Natural killer cell (primary cell): Measurements from ENCODE around the gene RHOBTB3. TPM values are rescaled to one million over a fixed set of nuclear protein-coding genes. Genes with fewer than 3 reads are reported as not detected.

Experiments used
- ATAC-seq, 3 donors: fragments of 150-1000 bp in 2 of 3; fragments of 200-7000 bp in 1 of 3; cut with Tn5 transposase; 1 replicate in 1 of 3; 2 replicates in 2 of 3; pipeline ENCODE4 v1.10.0; 2021; ENCODE audit warnings: mild to moderate bottlenecking in 2 of 3, moderate library complexity in 2 of 3
- DNase-seq, 2 donors: peaks; one replicate each; pipeline versions ENCODE4 v3.0.0 to v3.0.0-alpha.2; 2013 to 2021; ENCODE audit warnings: mixed read lengths in 1 of 2
- H3K27ac ChIP-seq: one replicate; pipeline ENCODE4 v1.5.1; 2013; ENCODE audit warnings: mild to moderate bottlenecking, low read length
- H3K27me3 ChIP-seq: one replicate; pipeline ENCODE4 v1.6.1; 2013; ENCODE audit warnings: low read length; ENCODE audit not compliant: control insufficient read depth, insufficient read depth
- H3K36me3 ChIP-seq: one replicate; pipeline ENCODE4 v1.6.1; 2013; ENCODE audit warnings: low read length; ENCODE audit not compliant: control insufficient read depth, insufficient read depth
- H3K4me1 ChIP-seq: one replicate; pipeline ENCODE4 v1.6.1; 2013; ENCODE audit warnings: low read length; ENCODE audit not compliant: control insufficient read depth, insufficient read depth
- H3K4me3 ChIP-seq: one replicate; pipeline ENCODE4 v1.5.1; 2013; ENCODE audit warnings: low read length
- H3K9me3 ChIP-seq: one replicate; pipeline ENCODE4 v1.6.1; 2013; ENCODE audit warnings: low read length; ENCODE audit not compliant: control insufficient read depth, insufficient read depth
- H3K27ac Mint-ChIP-seq, 2 donors: one replicate each; pipeline ENCODE4 v1.8.0; 2022; ENCODE audit warnings: mild to moderate bottlenecking in 2 of 2, mixed read lengths in 2 of 2, moderate library complexity in 1 of 2
- H3K27me3 Mint-ChIP-seq, 2 donors: one replicate each; pipeline ENCODE4 v1.8.0; 2022; ENCODE audit warnings: low read depth in 2 of 2, mixed read lengths in 2 of 2
- H3K36me3 Mint-ChIP-seq: one replicate; pipeline ENCODE4 v1.8.0; 2022; ENCODE audit warnings: mixed read lengths
- H3K4me1 Mint-ChIP-seq, 2 donors: one replicate each; pipeline ENCODE4 v1.8.0; 2022; ENCODE audit warnings: mixed read lengths in 2 of 2
- H3K4me3 Mint-ChIP-seq: one replicate; pipeline ENCODE4 v1.8.0; 2022; ENCODE audit warnings: mild to moderate bottlenecking, moderate library complexity, mixed read lengths
- H3K9me3 Mint-ChIP-seq, 2 donors: one replicate each; pipeline ENCODE4 v1.8.0; 2022; ENCODE audit warnings: mixed read lengths in 2 of 2
- CTCF ChIP-seq: fragments of 200-600 bp; IDR thresholded peaks from one replicate; pipeline ENCODE4 v1.8.0; 2022; ENCODE audit warnings: antibody characterized with exemption
- WGBS: methylation state at CpG from one replicate; pipeline ENCODE4 v1.1.7; 2013; ENCODE audit warnings: missing lambda C conversion rate; ENCODE audit not compliant: insufficient coverage; 5-methylcytosine and 5-hydroxymethylcytosine counted together
- intact Hi-C: fragments of 100-400 bp; cut with micrococcal nuclease; formaldehyde crosslinking; loops from one replicate; pipeline ENCODE4 v1.14.2; 2022
- total RNA-seq, 4 donors: library from RNA; stranded (reverse); fragments of 120-200 nt in 1 of 4; gene quantifications; one replicate each; pipeline versions ENCODE4 v1.2.3 to v1.2.4, GENCODE V29; 2013 to 2022

RHOBTB3 gene
- total RNA-seq, 3 donors from 2014 or later (not counting 1 experiment from before 2014, with no cell fraction given): 46.5 to 55.1 (median 46.5) TPM

- Histone ChIP-seq H3K27me3 (no peaks in the 10 kb centered on the region), H3K4me3 (peak overlapping the region; percentile 23), H3K27ac (peak overlapping the region; percentile 67), H3K4me1 (peaks cover 24% of the 10 kb centered on the region), H3K36me3 (peaks cover 4% of the 10 kb centered on the region), H3K9me3 (no peaks in the 10 kb centered on the region)
- H3K4me1 Mint-ChIP-seq: peaks cover 50 to 56% of the 10 kb centered on the region in 2 donors
- DNase-seq: peak in 1 of 2 donors; percentile 63
- H3K36me3 Mint-ChIP-seq: no peaks in the 10 kb centered on the region
- 85% methylated on average over 2 of the region's 3 CpGs for WGBS
- peak; percentile 75 to 85 (median 77) for ATAC-seq
- peak overlapping the region; percentile 93 to 96 for H3K27ac Mint-ChIP-seq
- no peaks in the 10 kb centered on the region for H3K9me3 Mint-ChIP-seq
- no peak for TF ChIP-seq CTCF
- H3K27me3 Mint-ChIP-seq: no peaks in the 10 kb centered on the region
- H3K4me3 Mint-ChIP-seq: peak overlapping the region; percentile 89
- intact Hi-C loops: loop anchor here (2.0 kb wide), 1 partner anchor 30 kb away; the partner anchor contains the start of gene RHOBTB3
Observed at GRCh38 chr5:95760273-95761191, 29.4 kb downstream of the RHOBTB3 start.

GRCh38 chr5:95761771-95762651, 30.9 kb downstream of the RHOBTB3 start:
- intact Hi-C loops: loop anchor here (2.0 kb wide), 1 partner anchor 31 kb away; the partner anchor contains the start of gene RHOBTB3
- peak overlapping the region; percentile 67 for H3K27ac ChIP-seq

GRCh38 chr5:95762652-95763041, 31.5 kb downstream of the RHOBTB3 start:
- no peak for ATAC-seq
- intact Hi-C loops: no loop called here
- H3K27me3 ChIP-seq: no peaks in the 10 kb centered on the region

More at GRCh38 chr5:95761771-95762651, 30.9 kb downstream of the RHOBTB3 start:
- DNase-seq: no peak
- Mint-ChIP-seq H3K4me3 (peak overlapping the region; percentile 43), H3K36me3 (no peaks in the 10 kb centered on the region), H3K27me3 (no peaks in the 10 kb centered on the region), H3K27ac (peak overlapping the region; percentile 93 to 96), H3K9me3 (no peaks in the 10 kb centered on the region), H3K4me1 (peaks cover 50 to 55% of the 10 kb centered on the region in 2 donors)
- Histone ChIP-seq H3K4me1 (peaks cover 24% of the 10 kb centered on the region), H3K9me3 (no peaks in the 10 kb centered on the region), H3K36me3 (no peaks in the 10 kb centered on the region), H3K4me3 (no peak overlapping the region), H3K27me3 (no peaks in the 10 kb centered on the region)
- TF ChIP-seq CTCF: no peak
- ATAC-seq: no peak
- WGBS: no CpG with 5 or more reads among the region's 1 CpG

More at GRCh38 chr5:95762652-95763041, 31.5 kb downstream of the RHOBTB3 start:
- no peak for DNase-seq
- no peaks in the 10 kb centered on the region for H3K9me3 ChIP-seq
- H3K9me3 Mint-ChIP-seq: no peaks in the 10 kb centered on the region
- H3K27me3 Mint-ChIP-seq: no peaks in the 10 kb centered on the region
- no peak overlapping the region for H3K27ac ChIP-seq
- H3K4me3 Mint-ChIP-seq: no peak overlapping the region
- WGBS: 95% methylated on average over 5 of the region's 5 CpGs
- H3K27ac Mint-ChIP-seq: peak overlapping the region; percentile 93 to 96
- no peak overlapping the region for H3K4me3 ChIP-seq
- H3K4me1 ChIP-seq: peaks cover 24% of the 10 kb centered on the region
- no peak for TF ChIP-seq CTCF
- H3K4me1 Mint-ChIP-seq: peaks cover 49 to 50% of the 10 kb centered on the region in 2 donors
- no peaks in the 10 kb centered on the region for H3K36me3 Mint-ChIP-seq
- no peaks in the 10 kb centered on the region for H3K36me3 ChIP-seq
